HG02840 (cell line): Measurements from ENCODE around the gene FAM181A.
A peak's percentile ranks its signal among the peaks of the same experiment; 100 is the strongest.

Experiments used
- ATAC-seq: cut with Tn5 transposase; IDR thresholded peaks from one replicate; pipeline ENCODE4 v1.9.1; 2021; ENCODE audit warnings: mild to moderate bottlenecking, moderate library complexity, moderate number of reproducible peaks; ENCODE audit not compliant: unreplicated experiment, low FRiP score

FAM181A gene

DNA sequence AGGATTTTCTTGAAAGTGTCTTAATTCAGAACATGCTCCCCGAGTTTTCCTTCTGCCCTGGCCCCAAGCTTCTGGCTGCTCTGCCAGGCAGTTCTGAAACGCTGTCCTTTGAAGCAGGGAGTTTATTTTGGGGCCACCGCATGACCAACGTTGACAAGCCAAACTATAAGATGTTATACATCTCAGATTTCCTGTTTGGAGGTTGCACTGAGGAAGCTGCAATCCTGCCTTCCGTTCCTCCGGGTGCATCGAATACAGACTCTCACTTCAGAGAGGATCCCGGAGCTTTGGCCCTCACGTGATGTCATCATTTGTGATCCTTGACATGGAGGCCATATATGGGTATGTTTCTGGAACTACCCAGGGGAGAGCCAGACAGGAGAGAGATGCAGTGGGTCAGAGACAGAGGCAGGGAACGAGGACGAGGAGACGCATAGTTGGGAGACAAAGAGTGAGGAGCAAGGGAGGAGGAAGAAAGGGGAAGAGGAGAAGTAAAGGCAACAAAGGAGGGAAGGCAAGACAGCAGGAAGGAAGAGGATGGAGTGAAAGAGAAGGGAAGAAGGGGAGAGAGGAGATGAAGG is 49.4 kb downstream of the FAM181A start, which contains the start of gene ASB2:
ASB2 (minus strand) TSS at position 94 of the 581 bp plus-strand sequence. CDS start 12,031 bp downstream, outside the sequence.
- no peak for ATAC-seq

DNA sequence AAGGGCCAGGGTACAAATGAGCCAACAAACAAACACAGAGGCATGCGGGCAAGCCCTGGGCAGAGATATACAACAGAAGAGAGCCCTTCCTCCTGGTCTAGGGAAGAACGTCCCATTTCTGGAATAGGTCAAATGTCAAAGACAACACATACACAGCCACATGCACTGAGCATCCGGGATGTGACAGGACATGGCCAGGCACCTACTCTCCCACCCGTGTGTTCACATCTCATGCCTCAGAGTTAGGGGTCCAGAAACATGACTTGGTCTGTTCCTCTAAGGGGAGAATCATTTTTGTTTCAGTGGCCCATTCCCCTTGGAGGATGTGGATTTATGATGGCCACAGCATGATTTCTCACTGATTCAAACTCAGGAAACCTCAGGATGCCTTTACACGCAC is 50.0 kb downstream of the FAM181A start:
- ATAC-seq, result no peak

DNA sequence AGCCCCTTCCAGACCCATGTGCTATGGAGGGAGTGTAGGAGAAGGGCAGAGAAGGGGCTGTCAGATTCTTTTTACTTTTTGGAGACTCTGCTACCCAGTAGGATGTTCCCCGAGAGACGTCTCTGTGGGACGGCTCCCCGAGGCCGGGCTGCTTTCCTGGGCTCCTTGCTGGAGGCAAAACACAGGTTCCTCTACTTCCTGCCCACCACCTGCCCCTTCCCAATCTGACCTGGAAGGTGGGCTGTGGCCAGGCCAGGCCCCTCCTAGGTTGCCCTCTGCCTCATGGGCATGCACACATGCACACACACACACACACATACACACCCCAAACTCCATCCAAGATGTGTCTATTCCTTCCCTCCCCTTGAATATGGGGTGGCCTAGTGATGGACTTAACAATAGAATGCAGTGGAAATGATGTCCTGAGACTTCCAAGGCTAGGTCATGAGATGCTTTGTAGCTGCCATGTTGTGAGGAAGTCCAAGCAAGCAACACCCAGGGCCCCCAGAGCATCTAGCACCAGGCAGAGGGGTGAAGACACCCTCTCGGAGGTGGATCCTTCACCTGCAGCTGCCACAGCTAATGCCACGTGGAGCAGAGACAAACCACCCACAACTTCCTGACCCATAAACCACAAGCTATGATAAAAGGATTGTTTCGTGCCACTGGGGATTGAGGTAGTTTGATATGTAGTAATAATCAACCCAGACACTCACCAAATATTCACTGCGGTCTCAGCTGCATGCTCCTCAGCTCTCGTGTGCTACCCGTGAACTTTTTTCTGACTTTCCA is 50.8 kb downstream of the FAM181A start:
- peak; percentile 53 for ATAC-seq

DNA sequence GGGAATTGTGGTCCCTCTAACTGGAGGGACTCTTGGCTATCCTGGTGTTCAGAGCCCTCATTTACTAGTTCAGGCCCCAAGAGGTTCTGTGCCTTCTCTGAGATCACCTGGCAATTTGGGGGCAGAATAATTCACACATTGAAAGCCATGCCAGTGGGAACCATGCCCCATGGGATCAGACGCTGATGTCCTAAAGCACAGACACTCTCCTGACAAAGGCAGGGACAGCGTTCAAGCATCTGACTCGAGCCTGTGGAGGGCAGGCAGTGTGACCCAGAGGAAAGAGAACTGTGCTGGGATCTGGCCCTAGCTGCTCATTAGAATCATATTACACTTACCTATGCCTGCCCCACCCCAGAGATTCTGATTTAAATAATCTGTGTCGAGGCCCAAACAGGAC is 51.6 kb downstream of the FAM181A start:
- ATAC-seq, result peak; percentile 5
